ENCODE data around the gene HSD17B10. TPM values are rescaled to one million over a fixed set of nuclear protein-coding genes. Genes with fewer than 3 reads are reported as not detected.

The HSD17B10 gene
- total RNA-seq, 2 experiments from 2014 or later = 94.3 to 97.6 TPM

GRCh38 chrX:53445977-53446376, 11.8 kb upstream of the HSD17B10 start:
- peak; percentile 62 for TF ChIP-seq CTCF (IDR thresholded peaks at IDR 0.05)
- H3K4me3 Mint-ChIP-seq = no peak overlapping the region
- POLR2A ChIA-PET = no interaction called here
- CTCF ChIA-PET = interaction anchor here (0.6 to 4.7 kb wide), 22 partner anchors 9 to 183 kb away, joined by 3 to 57 read pairs (median 5); partner anchors contain the start of gene SMC1A
- DNase-seq (peak; percentile 69), ATAC-seq (peak; percentile 56)
- H3K27ac Mint-ChIP-seq = no peak overlapping the region
- H3K36me3 Mint-ChIP-seq (ENCODE audit: low read depth) = no peaks in the 10 kb centered on the region
- H3K27me3 Mint-ChIP-seq = no peaks in the 10 kb centered on the region
- H3K9me3 Mint-ChIP-seq = no peaks in the 10 kb centered on the region
- intact Hi-C loops (cut with micrococcal nuclease) = loop anchor here (2.0 kb wide), 1 partner anchor 129 kb away; no protein-coding TSS in a partner anchor
- no peaks in the 10 kb centered on the region for H3K4me1 Mint-ChIP-seq (ENCODE audit: low read depth)

- no peak for ATAC-seq
- DNase-seq = no peak
- peaks cover 3% of the 10 kb centered on the region for H3K27me3 Mint-ChIP-seq
- no peak for TF ChIP-seq CTCF (IDR thresholded peaks at IDR 0.05)
- H3K9me3 Mint-ChIP-seq = no peaks in the 10 kb centered on the region
- no peaks in the 10 kb centered on the region for H3K36me3 Mint-ChIP-seq (ENCODE audit: low read depth)
- CTCF ChIA-PET = no interaction called here
- peak overlapping the region; percentile 77 for H3K4me3 Mint-ChIP-seq
- H3K4me1 Mint-ChIP-seq (ENCODE audit: low read depth) = peaks cover 22% of the 10 kb centered on the region
- no peak overlapping the region for H3K27ac Mint-ChIP-seq
- POLR2A ChIA-PET = interaction anchor here (0.7 kb wide), 1 partner anchor 27 kb away, joined by 3 read pairs; no protein-coding TSS in a partner anchor
- intact Hi-C loops (cut with micrococcal nuclease) = no loop called here
These were observed 8.1 kb upstream of the HSD17B10 start for GRCh38 chrX:53442322-53442631.

- intact Hi-C loops (cut with micrococcal nuclease) = no loop called here
- Mint-ChIP-seq H3K9me3 (no peaks in the 10 kb centered on the region), H3K27ac (peak overlapping the region; percentile 30), H3K4me3 (peak overlapping the region; percentile 77), H3K4me1 (ENCODE audit: low read depth) (peaks cover 22% of the 10 kb centered on the region), H3K36me3 (ENCODE audit: low read depth) (no peaks in the 10 kb centered on the region), H3K27me3 (peaks cover 3% of the 10 kb centered on the region)
- TF ChIP-seq CTCF (IDR thresholded peaks at IDR 0.05) = no peak
- DNase-seq = peak; percentile 73
- peak; percentile 79 for ATAC-seq
- POLR2A ChIA-PET = interaction anchor here (0.7 kb wide), 1 partner anchor 27 kb away, joined by 3 read pairs; no protein-coding TSS in a partner anchor
- CTCF ChIA-PET = interaction anchor here (1.1 to 1.7 kb wide), 2 partner anchors 21 to 124 kb away, joined by 3 to 11 read pairs; no protein-coding TSS in a partner anchor
These were observed 7.6 kb upstream of the HSD17B10 start for GRCh38 chrX:53441531-53442321.

GRCh38 chrX:53440621-53441517, 6.7 kb upstream of the HSD17B10 start:
- CTCF ChIA-PET = interaction anchor here (1.1 to 1.7 kb wide), 3 partner anchors 20 to 127 kb away, joined by 3 to 11 read pairs (median 3); no protein-coding TSS in a partner anchor
- H3K27ac Mint-ChIP-seq = no peak overlapping the region
- no peak for TF ChIP-seq CTCF (IDR thresholded peaks at IDR 0.05)

More at GRCh38 chrX:53440621-53441517, 6.7 kb upstream of the HSD17B10 start:
- intact Hi-C loops (cut with micrococcal nuclease) = no loop called here
- Mint-ChIP-seq H3K27me3 (peaks cover 3% of the 10 kb centered on the region), H3K9me3 (no peaks in the 10 kb centered on the region), H3K4me1 (ENCODE audit: low read depth) (peaks cover 25% of the 10 kb centered on the region), H3K4me3 (peak overlapping the region; percentile 77), H3K36me3 (ENCODE audit: low read depth) (no peaks in the 10 kb centered on the region)
- DNase-seq (peak; percentile 62), ATAC-seq (peak; percentile 18)
- POLR2A ChIA-PET = interaction anchor here (0.9 kb wide), 1 partner anchor 18 kb away, joined by 3 read pairs; the partner anchor contains the start of gene RIBC1

Data from activated CD8-positive, alpha-beta T cell treated with anti-CD3 and anti-CD28 coated beads for 36 hours (primary cell).